Right ventricle myocardium inferior (tissue), 1 donor: ENCODE measurements around the gene ZSCAN30. TPM values are rescaled to one million over a fixed set of nuclear protein-coding genes. Genes with fewer than 3 reads are reported as not detected.
A peak's percentile ranks its signal among the peaks of the same experiment; 100 is the strongest.

ENCODE experiments used
- ATAC-seq: fragments of 200-7000 bp; cut with Tn5 transposase; one replicate; pipeline ENCODE4 v1.9.1; 2020; ENCODE audit warnings: mild to moderate bottlenecking, moderate library complexity
- DNase-seq: peaks from one replicate; pipeline ENCODE4 v3.0.0; 2021; ENCODE audit errors: missing footprints
- intact Hi-C: fragments of 100-400 bp; cut with DNase I; formaldehyde crosslinking; loops from one replicate; pipeline ENCODE4 v1.11.0; 2022
- total RNA-seq: library from RNA; stranded (reverse); fragmentation: NEBNext Ultra II Directional; extraction: Animal tissue kit (Norgen Biotek cat#: 25700); gene quantifications from one replicate; pipeline ENCODE4 v1.2.1, GENCODE V29; 2021
- donor health status: DM: no; HTN: yes; CAD: no; lungs with severe emphysema.

ZSCAN30 gene
- total RNA-seq, 1 donor from 2014 or later, result 9.5 TPM

- intact Hi-C loops, result no loop called here
- ATAC-seq, result no peak
These were observed 5.2 kb downstream of the ZSCAN30 start for GRCh38 chr18:35284841-35285240.

GRCh38 chr18:35283923-35284794, 5.9 kb downstream of the ZSCAN30 start:
- intact Hi-C loops, result no loop called here
- DNase-seq (peak; percentile 43), ATAC-seq (peak; percentile 54)

More at GRCh38 chr18:35284841-35285240, 5.2 kb downstream of the ZSCAN30 start:
- no peak for DNase-seq

GRCh38 chr18:35282353-35282752, 7.7 kb downstream of the ZSCAN30 start:
- DNase-seq, result no peak
- intact Hi-C loops, result no loop called here
- ATAC-seq, result no peak

GRCh38 chr18:35278969-35279368, 11.1 kb downstream of the ZSCAN30 start:
- intact Hi-C loops, result no loop called here
- ATAC-seq (no peak), DNase-seq (no peak)

- intact Hi-C loops, result no loop called here
- ATAC-seq (no peak), DNase-seq (no peak)
These were observed 11.9 kb downstream of the ZSCAN30 start for GRCh38 chr18:35278085-35278484.

- intact Hi-C loops, result no loop called here
- DNase-seq (no peak), ATAC-seq (no peak)
These were observed 12.4 kb downstream of the ZSCAN30 start for GRCh38 chr18:35277633-35278032.

GRCh38 chr18:35276267-35276666, 13.8 kb downstream of the ZSCAN30 start:
- intact Hi-C loops, result no loop called here
- no peak for DNase-seq
- no peak for ATAC-seq

GRCh38 chr18:35271656-35272055, 18.4 kb downstream of the ZSCAN30 start:
- no peak for ATAC-seq
- no peak for DNase-seq
- intact Hi-C loops, result no loop called here

GRCh38 chr18:35268821-35269220, 21.2 kb downstream of the ZSCAN30 start:
- ATAC-seq (no peak), DNase-seq (no peak)
- intact Hi-C loops, result no loop called here

- intact Hi-C loops, result no loop called here
- DNase-seq (peak; percentile 72), ATAC-seq (no peak)
These were observed 22.2 kb downstream of the ZSCAN30 start for GRCh38 chr18:35267809-35268208.

- intact Hi-C loops, result no loop called here
- DNase-seq (peak; percentile 85), ATAC-seq (peak; percentile 97)
These were observed 22.8 kb downstream of the ZSCAN30 start for GRCh38 chr18:35267161-35267651.

- DNase-seq (no peak), ATAC-seq (no peak)
- intact Hi-C loops, result no loop called here
These were observed 25.6 kb downstream of the ZSCAN30 start for GRCh38 chr18:35264409-35264808.

GRCh38 chr18:35256947-35257346, 33.1 kb downstream of the ZSCAN30 start:
- DNase-seq (no peak), ATAC-seq (no peak)
- intact Hi-C loops, result no loop called here

GRCh38 chr18:35253655-35254287, 36.3 kb downstream of the ZSCAN30 start:
- no peak for ATAC-seq
- intact Hi-C loops, result no loop called here

GRCh38 chr18:35252466-35252865, 37.6 kb downstream of the ZSCAN30 start:
- intact Hi-C loops, result no loop called here
- DNase-seq (no peak), ATAC-seq (no peak)

More at GRCh38 chr18:35253655-35254287, 36.3 kb downstream of the ZSCAN30 start:
- no peak for DNase-seq

GRCh38 chr18:35248429-35248828, 41.6 kb downstream of the ZSCAN30 start:
- DNase-seq (no peak), ATAC-seq (no peak)
- intact Hi-C loops, result no loop called here

- intact Hi-C loops, result no loop called here
These were observed 42.4 kb downstream of the ZSCAN30 start for GRCh38 chr18:35247412-35248249.

GRCh38 chr18:35246831-35247230, 43.2 kb downstream of the ZSCAN30 start:
- no peak for ATAC-seq
- DNase-seq, result no peak
- intact Hi-C loops, result no loop called here

More at GRCh38 chr18:35247412-35248249, 42.4 kb downstream of the ZSCAN30 start:
- DNase-seq (no peak), ATAC-seq (peak; percentile 13)

GRCh38 chr18:35245719-35246317, 44.2 kb downstream of the ZSCAN30 start:
- intact Hi-C loops, result no loop called here
- ATAC-seq, result no peak
- DNase-seq, result no peak
